ENCODE measurements around the gene PPP1R12A.

DNA sequence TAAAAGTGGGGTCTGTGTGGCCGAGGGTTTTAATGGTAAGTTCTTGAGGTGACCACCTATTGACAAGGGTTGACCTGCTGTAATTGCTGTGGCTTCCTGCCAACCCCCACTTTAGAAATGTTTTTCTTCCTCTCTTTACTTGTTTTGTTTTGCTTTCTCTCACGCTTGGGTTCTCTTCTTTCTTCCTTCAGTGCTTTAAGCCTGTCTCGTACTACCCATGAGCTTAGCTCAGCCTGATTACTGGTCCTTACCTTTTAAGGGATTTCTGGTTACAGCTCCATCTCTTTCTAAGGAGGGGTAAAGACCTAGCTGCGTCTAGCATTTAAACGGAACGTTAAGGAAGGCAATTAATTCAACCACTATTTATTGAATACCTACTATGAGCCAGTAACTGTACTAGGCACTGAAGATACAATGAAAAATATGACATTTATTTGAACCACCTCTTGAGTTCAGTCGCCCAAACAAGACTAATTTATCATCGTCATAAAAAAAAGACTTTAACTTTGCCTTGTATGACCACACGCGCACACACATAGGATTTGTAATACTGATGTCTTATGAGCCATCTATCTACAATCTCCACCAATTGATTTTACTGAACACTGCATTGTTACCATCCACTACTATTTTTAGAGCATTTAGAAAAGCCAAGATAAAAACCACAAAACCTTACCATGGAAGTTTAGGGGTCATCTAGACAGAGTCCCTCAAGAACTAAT, 888 bp upstream of the PPP1R12A start:
- no peak for TF ChIP-seq POLR2A (IDR thresholded peaks at IDR 0.05)
- TF ChIP-seq, protein P1, sequence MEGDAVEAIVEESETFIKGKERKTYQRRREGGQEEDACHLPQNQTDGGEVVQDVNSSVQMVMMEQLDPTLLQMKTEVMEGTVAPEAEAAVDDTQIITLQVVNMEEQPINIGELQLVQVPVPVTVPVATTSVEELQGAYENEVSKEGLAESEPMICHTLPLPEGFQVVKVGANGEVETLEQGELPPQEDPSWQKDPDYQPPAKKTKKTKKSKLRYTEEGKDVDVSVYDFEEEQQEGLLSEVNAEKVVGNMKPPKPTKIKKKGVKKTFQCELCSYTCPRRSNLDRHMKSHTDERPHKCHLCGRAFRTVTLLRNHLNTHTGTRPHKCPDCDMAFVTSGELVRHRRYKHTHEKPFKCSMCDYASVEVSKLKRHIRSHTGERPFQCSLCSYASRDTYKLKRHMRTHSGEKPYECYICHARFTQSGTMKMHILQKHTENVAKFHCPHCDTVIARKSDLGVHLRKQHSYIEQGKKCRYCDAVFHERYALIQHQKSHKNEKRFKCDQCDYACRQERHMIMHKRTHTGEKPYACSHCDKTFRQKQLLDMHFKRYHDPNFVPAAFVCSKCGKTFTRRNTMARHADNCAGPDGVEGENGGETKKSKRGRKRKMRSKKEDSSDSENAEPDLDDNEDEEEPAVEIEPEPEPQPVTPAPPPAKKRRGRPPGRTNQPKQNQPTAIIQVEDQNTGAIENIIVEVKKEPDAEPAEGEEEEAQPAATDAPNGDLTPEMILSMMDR (IDR thresholded peaks at IDR 0.05 in 8 of 11, conservative IDR thresholded peaks at IDR 0.05 in 3 of 11) = no peak
